NB4 (cell line): ENCODE data around the gene CRISPLD2.

Experiments
- DNase-seq: peaks from one replicate; pipeline ENCODE4 v3.0.0; 2010; ENCODE audit warnings: low read depth
- H3K4me3 ChIP-seq: one replicate; pipeline ENCODE4 v1.5.1; 2011; ENCODE audit warnings: mild to moderate bottlenecking, low read depth, low read length, moderate library complexity
- MAX ChIP-seq: IDR thresholded peaks from 2 replicates; pipeline ENCODE4 v1.6.1; 2011; ENCODE audit warnings: low read depth, low read length
- MYC ChIP-seq: IDR thresholded peaks from 2 replicates; pipeline ENCODE4 v1.6.1; 2011; ENCODE audit warnings: low read depth, low read length
- POLR2A ChIP-seq: IDR thresholded peaks from 2 replicates; pipeline ENCODE4 v1.6.1; 2011; ENCODE audit warnings: mild to moderate bottlenecking; ENCODE audit not compliant: insufficient read length; ENCODE audit errors: extremely low read depth
- TF ChIP-seq, protein P1 (sequence below): IDR thresholded peaks from one replicate; pipeline ENCODE4 v1.5.1; 2012; ENCODE audit warnings: low read depth, low read length

Gene CRISPLD2

DNA sequence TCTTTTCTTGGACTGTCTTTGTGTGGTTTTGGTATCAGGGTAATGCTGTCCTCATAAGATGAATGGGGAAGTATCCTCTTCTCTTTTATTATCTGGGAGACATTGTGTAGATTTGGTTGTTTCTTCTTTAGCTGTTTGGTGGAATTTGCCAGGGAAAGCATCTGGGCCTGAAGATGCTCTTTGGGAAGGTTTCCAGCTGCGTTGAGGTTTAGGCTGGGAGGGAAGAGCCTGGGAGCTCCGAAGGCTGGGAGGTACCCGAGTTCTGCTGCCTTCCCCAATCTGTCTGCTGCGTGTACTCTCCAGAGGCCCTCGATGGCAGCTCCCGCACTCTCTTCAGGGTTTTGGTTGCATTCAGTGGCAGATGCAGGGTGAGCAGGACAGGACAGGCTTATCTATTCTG, 25.6 kb upstream of the CRISPLD2 start:
- no peak for DNase-seq
- TF ChIP-seq POLR2A, result no peak
- no peak for TF ChIP-seq MYC
- TF ChIP-seq, protein P1, sequence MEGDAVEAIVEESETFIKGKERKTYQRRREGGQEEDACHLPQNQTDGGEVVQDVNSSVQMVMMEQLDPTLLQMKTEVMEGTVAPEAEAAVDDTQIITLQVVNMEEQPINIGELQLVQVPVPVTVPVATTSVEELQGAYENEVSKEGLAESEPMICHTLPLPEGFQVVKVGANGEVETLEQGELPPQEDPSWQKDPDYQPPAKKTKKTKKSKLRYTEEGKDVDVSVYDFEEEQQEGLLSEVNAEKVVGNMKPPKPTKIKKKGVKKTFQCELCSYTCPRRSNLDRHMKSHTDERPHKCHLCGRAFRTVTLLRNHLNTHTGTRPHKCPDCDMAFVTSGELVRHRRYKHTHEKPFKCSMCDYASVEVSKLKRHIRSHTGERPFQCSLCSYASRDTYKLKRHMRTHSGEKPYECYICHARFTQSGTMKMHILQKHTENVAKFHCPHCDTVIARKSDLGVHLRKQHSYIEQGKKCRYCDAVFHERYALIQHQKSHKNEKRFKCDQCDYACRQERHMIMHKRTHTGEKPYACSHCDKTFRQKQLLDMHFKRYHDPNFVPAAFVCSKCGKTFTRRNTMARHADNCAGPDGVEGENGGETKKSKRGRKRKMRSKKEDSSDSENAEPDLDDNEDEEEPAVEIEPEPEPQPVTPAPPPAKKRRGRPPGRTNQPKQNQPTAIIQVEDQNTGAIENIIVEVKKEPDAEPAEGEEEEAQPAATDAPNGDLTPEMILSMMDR, result no peak
- no peak for TF ChIP-seq MAX
- H3K4me3 ChIP-seq, result no peak overlapping the region

DNA sequence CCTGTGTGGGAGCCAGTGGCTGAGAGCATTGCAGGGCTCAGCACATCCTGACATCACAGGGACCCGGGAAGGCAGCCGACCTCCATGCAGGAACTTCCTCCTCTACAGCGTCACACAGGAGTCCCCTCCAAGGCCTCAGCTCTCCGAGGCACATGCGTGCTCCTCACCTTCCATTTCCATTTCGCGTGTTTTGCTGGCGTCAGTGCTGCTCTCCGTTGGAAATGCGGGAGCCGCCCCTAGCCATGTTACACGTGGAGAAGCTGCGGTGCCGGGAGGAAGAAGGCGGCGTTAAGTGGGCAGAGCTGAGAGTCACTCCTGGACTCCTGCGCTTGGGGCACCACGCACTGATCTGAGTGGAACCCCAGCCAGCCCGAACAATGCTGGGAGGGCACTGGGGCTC, 25.2 kb upstream of the CRISPLD2 start:
- no peak for DNase-seq
- no peak overlapping the region for H3K4me3 ChIP-seq
- TF ChIP-seq POLR2A (no peak), MYC (no peak), MAX (no peak)
- TF ChIP-seq, protein P1, result no peak

DNA sequence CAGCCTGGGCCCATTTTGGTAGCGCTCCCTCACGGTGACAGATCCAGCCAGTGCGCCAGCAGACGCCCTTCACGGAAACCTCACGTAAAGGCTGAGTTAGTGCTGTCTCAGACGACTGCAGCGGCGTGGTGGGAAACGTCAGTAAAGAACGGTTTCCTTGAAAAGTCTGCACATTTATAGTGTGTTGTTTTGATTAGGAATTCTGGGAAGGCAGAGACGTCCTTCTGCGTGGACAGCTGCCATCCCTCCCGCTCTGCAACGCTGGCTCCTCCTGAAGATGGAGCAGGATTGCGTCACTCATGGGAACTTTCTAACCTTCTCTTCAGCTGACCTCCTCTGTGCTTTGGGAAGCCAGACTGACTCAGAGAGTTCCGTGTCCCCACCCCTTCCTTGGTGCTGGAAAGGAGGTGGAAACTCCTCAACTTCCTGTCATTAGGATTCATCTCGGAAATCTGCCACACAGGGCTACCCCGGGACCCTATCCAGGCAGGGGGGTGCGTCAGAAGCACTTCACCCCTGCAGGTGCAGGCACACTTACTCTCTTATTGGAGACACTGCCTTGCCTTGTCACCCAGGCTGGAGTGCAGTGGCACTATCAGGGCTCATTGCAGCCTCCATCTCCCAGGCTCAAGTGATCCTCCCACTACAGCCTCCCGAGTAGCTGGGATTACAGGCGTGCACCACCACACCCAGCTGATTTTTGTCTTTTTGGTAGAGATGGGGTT, 24.3 kb upstream of the CRISPLD2 start:
- no peak for DNase-seq
- no peak overlapping the region for H3K4me3 ChIP-seq
- TF ChIP-seq MAX (no peak), MYC (no peak), POLR2A (no peak)
- TF ChIP-seq, protein P1, result no peak

GRCh38 chr16:84800158-84800978, 19.4 kb upstream of the CRISPLD2 start:
- H3K4me3 ChIP-seq, result no peak overlapping the region
- TF ChIP-seq MAX, result no peak
- TF ChIP-seq POLR2A, result no peak
- TF ChIP-seq, protein P1, result no peak
- no peak for TF ChIP-seq MYC
- no peak for DNase-seq

GRCh38 chr16:84803146-84803545, 16.6 kb upstream of the CRISPLD2 start:
- H3K4me3 ChIP-seq, result no peak overlapping the region

More at GRCh38 chr16:84803146-84803545, 16.6 kb upstream of the CRISPLD2 start:
- no peak for TF ChIP-seq MYC
- TF ChIP-seq, protein P1, result no peak
- no peak for TF ChIP-seq MAX
- TF ChIP-seq POLR2A, result no peak
- no peak for DNase-seq
